CD4-positive, alpha-beta T cell treated with Interleukin-12 subunit alpha and Interleukin-12 subunit beta, for 1 hour (primary cell): ENCODE measurements around the gene TLR8.
"Not testable (repeated sequence)": the region's sequence is repeated elsewhere in the genome, so short reads cannot be mapped to it uniquely, and the experiment has no call there.

Experiments used
- DNase-seq: peaks from one replicate; pipeline ENCODE4 v3.0.0-alpha.2; 2020

TLR8 gene

GRCh38 chrX:12947545-12948235 lies 41.3 kb downstream of the TLR8 start:
- no peak for DNase-seq

GRCh38 chrX:12948495-12948894 lies 42.1 kb downstream of the TLR8 start:
- DNase-seq, result no peak

GRCh38 chrX:12949205-12949926 lies 42.9 kb downstream of the TLR8 start:
- no peak for DNase-seq

GRCh38 chrX:12949927-12950656 lies 43.7 kb downstream of the TLR8 start:
- DNase-seq, result peak; percentile 87

- peak; percentile 83 for DNase-seq
Measured at GRCh38 chrX:12950851-12951594, 44.6 kb downstream of the TLR8 start.

GRCh38 chrX:12951595-12951975 lies 45.2 kb downstream of the TLR8 start:
- DNase-seq, result peak; percentile 46

GRCh38 chrX:12953420-12953819 lies 47.0 kb downstream of the TLR8 start:
- DNase-seq, result no peak

- no peak for DNase-seq
Measured at GRCh38 chrX:12954376-12954775, 48.0 kb downstream of the TLR8 start.

GRCh38 chrX:12954981-12955380 lies 48.6 kb downstream of the TLR8 start:
- DNase-seq, result no peak

- peak; percentile 77 for DNase-seq
Measured at GRCh38 chrX:12955882-12956703, 49.7 kb downstream of the TLR8 start.

- peak; percentile 82 for DNase-seq
Measured at GRCh38 chrX:12956704-12957534, 50.5 kb downstream of the TLR8 start.

GRCh38 chrX:12958059-12958458 lies 51.6 kb downstream of the TLR8 start:
- no peak for DNase-seq

- DNase-seq, result no peak
Measured at GRCh38 chrX:12958461-12958860, 52.0 kb downstream of the TLR8 start.

GRCh38 chrX:12961196-12961718 lies 54.8 kb downstream of the TLR8 start:
- no peak for DNase-seq

GRCh38 chrX:12962041-12962504 lies 55.7 kb downstream of the TLR8 start:
- DNase-seq, result no peak

GRCh38 chrX:12963210-12963850 lies 56.9 kb downstream of the TLR8 start:
- not testable (repeated sequence) for DNase-seq

- no peak for DNase-seq
Measured at GRCh38 chrX:12965131-12965940, 58.9 kb downstream of the TLR8 start.

- DNase-seq, result no peak
Measured at GRCh38 chrX:12966151-12966550, 59.7 kb downstream of the TLR8 start.

GRCh38 chrX:12967711-12968465 lies 61.5 kb downstream of the TLR8 start:
- DNase-seq, result no peak
